GM21825 (cell line): Measurements from ENCODE around the gene SURF4.

Experiments used
- ATAC-seq: cut with Tn5 transposase; IDR thresholded peaks from one replicate; pipeline ENCODE4 v1.9.1; 2021; ENCODE audit warnings: mild to moderate bottlenecking, moderate library complexity; ENCODE audit not compliant: unreplicated experiment

The SURF4 gene

DNA sequence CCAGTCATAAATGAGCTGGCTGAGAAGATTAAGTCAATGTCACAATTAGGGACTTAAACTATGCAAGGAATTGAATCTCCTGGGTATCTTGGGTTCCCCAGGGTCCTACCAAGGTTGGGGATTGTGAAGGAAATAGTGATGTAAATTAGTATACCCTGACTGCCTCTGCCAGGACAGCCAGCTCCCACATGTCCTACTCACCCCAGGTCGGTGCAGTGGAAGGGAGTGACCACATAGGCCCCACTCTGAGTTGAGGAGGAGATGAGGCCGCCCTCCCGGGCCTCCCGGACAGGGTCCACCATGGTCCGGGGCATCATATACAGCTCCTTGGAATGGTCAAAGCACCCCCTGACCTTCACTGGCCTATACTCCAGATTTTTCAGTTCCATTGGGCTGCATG is 22.3 kb downstream of the SURF4 start:
- no peak for ATAC-seq

DNA sequence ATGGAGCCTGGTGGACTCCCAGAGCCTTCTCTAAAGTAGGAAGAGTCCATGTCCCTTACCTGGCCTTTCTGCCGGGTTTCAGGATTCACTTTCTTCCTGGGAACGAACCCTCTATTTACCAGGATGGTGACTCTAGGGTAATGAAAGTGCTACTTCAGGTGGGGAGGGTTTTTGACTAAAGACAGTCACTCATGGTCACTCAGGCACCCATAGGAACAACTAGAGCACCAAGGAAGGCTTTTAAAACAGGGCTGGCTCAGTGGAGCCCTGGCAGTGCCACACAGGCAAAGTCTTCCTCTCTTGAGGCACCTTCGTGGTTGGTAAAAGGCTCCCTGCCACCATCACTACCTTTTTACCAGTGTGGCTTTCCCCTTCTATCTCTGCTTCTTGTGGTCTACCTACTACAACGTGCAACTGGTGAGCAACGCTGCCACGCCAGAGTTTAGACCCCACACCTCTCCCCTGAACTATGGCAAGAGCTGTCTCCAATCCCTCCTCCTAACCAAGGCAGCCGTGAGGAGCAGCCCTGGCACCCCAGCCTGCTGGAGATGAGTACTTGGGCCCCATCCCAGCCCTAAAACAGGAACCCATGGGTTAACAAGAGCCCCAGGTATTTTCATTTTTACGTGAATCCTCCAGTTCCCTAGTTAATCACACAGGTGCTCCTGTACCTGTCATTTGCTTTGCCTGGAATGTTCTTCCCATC is 23.1 kb downstream of the SURF4 start:
- no peak for ATAC-seq

DNA sequence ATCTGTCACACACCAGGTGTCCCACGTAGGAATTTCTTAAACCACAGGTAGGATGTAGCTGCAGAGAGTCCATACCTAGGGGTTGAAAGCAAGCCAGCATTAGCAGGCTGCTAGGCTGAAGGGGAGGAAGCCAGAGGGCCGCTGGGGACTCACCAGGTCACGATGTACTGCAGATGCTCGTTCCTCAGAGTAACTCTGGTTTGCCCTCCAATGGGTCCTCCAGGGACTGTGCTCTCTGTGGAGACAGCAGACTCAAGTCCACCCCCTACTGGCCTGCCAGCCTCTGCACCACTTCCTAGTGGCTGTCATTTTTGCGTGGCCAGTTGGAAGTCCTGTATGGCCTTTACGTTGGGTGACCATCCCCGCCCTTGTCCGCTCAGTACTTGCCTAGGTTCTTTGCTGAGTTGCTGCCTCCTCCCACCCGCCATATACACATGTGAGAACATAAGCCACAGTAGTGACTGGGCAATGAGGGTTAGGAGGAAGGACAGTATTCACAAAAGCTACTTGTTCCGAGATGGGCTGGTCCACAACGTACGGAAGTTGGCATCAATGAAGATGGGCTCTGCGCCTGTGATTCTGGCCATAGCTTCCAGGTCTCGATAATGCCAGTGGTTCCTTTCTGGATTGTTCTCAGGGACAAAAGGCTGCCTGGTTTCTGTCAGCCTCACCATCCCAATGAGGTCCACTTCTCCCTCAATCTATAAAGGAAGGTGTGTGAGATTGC is 23.8 kb downstream of the SURF4 start:
- no peak for ATAC-seq

DNA sequence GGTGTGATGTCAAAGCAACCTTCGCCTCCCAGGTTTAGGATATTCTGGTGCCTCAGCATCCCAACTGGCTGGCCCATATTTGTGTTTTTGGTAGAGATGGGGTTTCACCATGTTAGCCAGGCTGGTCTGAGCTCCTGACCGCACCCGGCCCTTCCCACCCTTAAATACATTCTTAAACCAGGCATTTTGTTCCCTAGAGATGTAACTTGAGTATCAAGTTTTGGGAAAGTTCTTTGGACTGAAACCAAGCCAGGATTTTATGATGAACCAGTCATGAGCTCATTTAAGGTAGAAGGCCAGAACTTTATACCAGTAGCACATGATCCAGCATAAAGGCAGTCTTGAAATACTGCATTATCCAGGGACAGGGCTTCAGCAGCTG is 24.3 kb downstream of the SURF4 start:
- no peak for ATAC-seq

DNA sequence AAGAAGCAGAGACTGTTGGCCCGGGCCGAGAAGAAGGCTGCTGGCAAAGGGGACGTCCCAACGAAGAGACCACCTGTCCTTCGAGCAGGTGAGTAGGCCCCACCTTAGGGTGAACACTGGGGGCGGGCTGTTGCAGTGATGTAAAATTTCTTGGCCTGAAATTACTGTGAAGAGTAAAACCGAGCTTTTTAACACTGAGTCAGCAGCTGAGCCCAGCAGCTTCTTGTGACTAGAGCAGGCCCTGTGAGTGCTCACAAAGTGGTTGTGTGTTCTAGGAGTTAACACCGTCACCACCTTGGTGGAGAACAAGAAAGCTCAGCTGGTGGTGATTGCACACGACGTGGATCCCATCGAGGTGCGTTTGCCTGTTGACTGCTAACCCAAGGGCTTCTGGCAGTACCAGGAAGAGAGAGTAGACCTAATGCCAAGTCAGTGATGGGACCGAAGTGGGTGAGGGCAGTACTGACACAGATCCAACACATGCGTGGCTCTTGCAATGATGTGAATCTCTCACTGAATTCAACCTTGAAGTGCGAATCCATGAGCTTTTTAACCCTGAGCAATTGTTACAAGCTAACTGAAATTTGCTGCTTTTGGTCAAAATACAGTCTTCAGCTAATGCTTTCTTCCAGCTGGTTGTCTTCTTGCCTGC is 25.8 kb downstream of the SURF4 start:
- no peak for ATAC-seq

DNA sequence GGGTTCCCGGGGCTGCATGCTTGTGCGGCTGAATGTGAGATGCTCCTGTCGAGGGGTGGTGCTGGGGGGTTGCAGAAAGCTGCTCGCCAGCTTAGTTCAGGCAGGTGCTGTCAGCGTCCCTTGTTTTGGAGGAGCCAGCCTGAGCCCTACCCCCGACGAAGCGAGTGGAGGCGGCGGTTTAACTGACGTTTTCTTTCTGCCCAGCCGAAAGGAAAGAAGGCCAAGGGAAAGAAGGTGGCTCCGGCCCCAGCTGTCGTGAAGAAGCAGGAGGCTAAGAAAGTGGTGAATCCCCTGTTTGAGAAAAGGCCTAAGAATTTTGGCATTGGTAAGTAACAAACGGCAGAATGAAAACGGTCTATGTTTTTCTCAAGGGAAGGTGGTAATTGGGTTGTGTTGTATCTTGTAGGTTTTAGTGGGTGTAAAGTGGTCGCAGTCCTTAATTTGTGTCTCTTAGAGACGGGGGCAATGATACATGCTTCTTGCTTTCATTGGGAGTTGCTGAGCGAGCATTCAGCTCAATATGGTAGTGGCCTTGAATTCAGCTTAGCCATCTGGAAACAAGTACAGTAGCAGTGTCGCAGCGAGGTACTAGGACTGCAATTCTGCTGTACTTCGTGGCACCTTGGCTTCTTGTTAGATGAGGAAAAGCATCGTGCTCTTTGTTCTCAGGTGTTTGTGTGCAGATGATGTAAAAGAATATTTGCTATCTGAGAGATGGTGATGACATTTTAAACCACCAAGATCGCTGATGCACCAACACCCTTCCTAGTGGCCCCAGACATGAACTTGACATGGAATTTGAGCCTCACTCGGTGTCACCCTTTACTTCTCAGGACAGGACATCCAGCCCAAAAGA is 26.9 kb downstream of the SURF4 start:
- ATAC-seq, result no peak

DNA sequence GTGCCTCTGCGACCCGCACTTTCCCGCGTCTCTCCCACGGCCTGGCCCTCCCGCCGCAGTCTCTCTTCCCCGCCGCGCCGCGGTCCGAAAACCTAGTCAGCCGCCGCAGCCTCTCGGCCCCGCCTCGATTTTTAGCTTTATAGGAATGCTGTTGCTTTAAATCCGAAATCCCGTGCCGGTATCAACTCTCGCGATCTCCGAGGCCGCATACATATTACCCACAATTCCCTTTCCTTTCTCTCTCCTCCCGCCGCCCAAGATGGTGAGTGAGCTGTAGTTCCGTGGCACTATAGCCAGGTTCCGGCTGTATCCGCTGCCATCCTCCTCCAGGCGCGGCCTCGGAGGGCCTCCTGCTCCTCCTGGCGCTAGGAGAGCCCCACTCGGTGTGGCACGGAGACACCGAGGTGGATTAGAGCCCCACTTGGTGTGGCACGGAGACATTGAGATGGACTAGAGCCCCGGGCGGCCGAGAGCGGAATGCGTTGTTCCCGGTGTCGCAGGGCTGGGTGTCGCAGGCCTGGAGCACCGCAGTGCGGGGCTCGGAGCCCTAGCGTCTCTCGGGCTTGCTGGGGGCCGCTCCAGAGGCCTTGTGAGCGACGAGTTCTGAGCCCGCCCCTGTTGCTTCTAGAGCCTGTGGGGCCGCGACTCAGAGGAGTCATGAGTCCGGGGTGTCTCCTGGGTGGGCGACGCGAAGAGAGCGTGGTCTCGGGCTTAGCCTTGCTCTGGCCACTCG is 27.7 kb downstream of the SURF4 start, which contains the start of the genes MED22 and RPL7A:
Gene MED22, minus strand, starts transcription at position 147 of the 733 bp plus-strand sequence. CDS start 1,469 bp downstream, outside the sequence.
Gene RPL7A, plus strand, starts transcription at position 234 of the 733 bp plus-strand sequence. Its CDS starts 26 bp downstream, at position 260.
- ATAC-seq, result peak; percentile 55

DNA sequence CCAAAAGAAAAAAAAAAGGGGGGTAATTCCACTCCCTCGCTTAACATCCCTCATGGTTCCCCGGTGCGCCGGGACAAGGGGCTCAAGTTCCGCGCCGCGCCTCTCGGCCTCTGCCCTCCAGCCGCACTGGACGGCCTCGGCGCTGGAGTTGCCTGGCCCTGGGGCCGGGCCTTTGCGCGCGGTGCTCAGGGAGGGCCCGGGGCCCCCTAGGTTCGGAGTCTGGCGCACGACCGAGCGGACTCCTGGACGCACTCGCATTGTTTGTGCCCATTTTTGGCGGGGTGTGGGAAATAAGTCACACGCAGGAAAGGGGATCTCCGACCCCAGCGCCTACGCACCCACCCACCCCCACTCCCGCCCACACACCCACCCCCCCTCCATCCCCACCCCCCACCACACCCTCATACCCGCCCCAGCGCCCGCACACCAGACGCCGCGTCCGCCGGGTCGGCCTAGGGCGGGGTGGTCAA is 28.3 kb downstream of the SURF4 start:
- ATAC-seq, result peak; percentile 17

DNA sequence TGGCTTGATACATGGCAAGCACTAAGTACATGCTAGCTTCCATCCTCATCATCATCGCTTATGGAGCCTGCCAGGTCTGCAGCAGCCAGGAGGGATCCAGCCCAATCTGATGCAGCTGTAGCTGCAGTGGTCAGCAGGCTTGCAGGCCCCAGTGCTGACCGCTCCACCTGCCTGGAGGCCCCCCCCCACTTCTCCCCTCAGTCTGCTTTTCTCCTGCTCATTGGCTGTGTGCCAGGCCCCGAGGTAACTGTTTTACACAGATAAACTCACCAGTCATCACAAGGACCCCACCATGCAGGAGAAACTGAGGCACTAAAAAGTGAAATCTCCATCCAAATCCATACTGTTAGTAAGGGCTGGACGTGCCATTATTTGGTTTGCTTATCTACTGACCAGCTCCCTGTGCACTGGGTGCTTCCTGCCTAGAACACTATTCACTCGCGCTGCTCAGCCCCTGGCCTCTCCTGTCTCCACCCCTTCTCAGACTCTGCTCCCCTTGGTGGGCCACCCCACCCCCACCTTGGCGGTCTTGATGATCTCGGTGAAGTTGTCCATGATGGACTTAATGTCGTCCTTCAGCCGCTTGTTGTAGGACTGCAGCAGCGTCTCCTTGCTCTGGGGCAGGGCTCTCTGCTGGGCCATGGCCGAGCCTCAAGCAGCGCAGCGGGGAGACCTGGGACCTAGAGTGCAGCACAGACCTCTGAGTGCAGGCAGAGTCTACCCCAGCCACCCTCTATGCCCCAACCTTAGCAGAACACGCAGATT is 29.7 kb downstream of the SURF4 start:
- ATAC-seq, result no peak

DNA sequence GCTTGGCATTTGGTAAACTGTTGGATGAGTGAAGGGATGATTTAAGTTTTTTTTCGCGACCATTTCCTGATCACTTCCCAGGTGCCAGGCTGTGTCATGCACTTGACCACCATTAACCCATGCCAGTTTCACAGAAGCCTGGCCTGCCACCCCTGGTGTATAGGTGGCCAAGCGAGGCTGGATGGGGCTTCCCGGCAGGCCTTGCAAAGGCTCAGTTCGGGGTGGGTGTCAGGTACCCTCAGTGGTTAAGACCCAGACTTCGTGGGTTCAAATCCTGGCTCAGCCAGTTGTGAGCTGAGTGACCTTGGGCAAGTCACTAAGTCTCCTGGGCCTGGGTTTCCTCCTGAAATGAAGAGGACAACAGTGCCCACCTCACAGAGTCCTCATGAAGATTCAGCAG is 30.3 kb downstream of the SURF4 start:
- no peak for ATAC-seq

DNA sequence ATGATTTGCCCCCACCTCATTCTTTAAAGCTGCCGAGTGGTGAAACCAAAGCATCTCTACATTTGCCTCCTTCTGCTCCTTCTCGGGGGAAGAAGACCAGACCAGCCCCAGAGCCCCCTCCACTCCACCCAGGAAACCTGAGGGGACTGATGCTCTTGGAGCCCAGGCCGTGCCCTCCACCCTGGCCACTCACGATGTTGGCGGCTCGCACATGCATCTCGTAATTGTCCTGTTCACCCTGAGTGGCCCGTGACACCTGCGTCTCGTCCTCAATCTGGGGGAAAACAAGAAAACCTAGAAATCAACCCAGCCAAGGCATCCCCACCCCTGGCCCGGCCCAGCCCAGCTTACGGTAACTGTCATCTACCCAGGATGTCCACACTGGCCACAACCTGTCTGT is 30.9 kb downstream of the SURF4 start:
- ATAC-seq, result no peak

DNA sequence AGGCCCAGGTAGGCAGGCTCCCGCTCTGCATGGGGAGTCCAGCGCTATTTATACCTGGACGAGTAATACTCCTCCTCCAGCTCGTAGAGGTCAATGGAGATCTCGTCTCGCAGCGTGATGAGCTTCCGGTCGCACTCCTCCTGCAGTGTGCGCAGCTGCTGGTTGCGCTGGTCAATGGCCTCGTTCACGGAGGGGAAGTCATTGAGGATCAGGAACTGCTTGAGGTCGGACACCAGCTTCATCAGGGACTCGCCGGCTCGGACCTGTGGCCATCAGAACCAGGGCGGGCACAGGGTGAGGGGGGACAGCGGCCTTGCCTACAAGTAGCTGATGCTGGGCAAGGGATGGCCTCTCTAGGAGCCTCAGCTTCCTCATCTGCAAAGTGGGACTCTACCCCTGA is 31.8 kb downstream of the SURF4 start:
- ATAC-seq, result no peak

DNA sequence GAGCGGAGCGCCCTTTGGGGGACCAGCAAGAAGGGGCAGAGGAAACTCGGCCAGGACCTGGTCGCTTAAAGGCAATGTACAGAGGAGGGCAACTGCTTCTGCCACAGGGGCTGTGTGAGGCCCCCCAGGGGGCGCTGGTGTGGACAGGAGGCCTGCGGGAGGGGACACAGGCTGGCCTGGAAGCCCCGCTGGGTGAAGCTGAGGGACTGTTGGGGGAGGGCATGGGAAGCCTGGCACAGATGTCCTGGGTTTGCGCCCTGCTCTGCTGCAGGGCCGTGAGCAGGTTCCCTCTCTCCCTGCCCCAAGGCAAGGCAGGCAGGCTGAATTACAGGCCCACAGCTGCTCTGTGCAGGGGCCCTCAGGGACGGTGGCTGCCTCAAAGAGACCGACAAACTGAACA is 33.3 kb downstream of the SURF4 start:
- no peak for ATAC-seq

DNA sequence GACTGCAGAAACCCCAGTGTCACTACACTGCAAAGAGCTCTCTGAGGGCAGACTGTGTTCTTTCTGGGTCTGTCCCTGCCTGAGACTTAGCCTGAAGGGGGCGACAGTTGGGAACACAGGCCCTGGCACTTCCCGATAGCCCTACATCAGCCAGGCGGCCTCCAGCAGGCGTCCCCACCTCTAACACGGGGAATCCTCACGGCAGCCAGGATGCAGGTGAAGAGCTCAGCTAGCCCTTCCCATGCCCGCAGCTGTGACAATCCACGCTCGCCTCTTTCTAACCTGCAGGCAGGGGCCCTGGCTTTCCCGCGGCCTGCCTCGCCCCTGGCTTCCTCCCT is 33.8 kb downstream of the SURF4 start:
- no peak for ATAC-seq

DNA sequence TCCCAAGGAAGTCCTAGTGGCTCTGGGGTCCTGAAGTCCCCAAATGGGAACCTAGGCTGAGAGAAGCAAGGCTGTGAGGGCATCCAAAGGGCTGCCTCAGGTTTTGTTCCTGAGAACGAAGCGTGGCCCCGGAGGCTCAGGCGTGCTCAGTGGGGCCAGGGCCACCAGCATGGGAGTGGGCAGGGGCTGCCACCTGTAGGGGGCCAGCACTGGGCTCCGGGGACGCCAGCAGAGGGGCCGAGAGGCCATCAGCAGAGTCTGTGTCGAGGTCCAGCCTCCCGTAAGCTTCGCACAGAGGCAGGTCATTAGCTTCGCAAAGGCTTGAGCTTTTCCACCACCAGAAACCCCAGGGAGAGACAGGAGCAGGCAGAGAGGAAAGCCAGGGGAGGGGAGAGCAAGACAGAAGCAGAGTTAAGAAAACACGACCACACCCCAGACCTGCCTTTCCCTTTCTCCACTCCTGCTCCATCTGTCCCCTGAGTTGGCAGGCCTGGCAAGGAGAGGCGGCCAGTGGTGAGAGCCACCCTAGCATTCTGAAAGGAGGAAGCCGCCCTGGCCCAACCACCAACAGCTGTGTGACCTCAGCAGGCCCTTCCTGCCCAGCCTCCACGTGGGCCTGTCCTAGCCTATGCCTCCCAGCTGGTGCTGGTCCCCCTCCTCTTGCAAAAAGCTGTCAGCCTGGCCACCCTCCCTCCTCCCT is 34.3 kb downstream of the SURF4 start:
- no peak for ATAC-seq

DNA sequence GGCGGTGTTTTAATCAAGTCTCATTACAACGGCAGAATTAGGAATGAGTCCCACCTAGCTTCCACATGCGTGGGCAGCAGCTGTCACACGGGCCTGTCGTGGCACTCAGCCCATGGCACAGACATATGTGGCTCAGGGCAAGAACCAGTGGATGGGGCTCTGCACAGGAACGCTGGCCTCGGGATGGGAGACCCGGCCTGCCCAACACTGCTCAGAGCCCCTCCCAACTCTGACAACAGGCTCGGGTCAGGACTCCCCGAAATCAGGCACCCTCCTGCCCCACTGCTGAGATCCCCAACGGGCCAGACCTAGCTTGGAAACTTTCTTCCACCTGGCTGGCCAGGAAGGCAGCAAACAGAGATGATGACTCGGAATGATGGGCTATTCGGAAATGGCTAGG is 34.9 kb downstream of the SURF4 start:
- no peak for ATAC-seq

DNA sequence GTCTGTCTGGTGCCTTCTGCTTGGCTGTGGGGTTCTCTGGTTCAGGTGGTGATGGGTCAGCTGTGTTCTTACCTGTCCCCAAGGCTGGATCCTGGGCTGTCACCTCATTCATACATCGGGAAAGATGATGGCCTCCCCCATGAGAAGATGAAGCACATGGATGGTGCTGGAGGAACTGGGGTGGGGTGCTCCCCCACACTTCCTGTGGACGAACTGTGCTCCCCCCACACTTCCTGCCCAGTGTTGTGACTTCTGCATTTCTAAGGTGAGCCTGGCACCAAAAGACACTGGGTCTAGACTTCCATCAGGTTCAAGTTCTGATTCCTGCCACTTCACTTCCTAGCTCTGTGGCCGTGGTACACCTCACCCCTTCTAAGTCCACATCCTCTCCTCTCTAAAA is 35.6 kb downstream of the SURF4 start:
- ATAC-seq, result no peak

DNA sequence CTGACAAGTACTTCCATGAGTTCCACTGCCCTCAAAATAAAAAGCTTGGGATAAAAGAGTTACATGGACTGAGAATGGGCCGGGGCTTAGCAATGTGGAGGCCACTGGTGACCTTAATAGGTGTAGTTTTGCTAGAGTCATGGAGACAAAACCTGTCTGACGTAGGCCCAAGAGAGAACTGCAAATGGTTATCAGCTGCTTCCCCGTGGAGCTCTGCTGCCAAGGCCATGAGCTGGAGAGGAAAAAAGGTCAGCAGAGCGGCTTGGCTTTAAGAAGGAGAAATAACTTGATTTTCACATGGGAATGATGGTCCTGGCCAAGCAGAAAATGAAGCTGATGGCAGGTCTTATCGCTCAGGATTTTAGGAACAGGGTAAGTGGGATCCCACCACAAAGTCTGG is 36.2 kb downstream of the SURF4 start:
- no peak for ATAC-seq
